ENCODE measurements around the gene SARDH. TPM values are rescaled to one million over a fixed set of nuclear protein-coding genes. Genes with fewer than 3 reads are reported as not detected.

The SARDH gene
- total RNA-seq, 5 donors from 2014 or later (not counting 1 experiment from before 2014, with no cell fraction given), result 8.8 to 34.4 (median 23.8) TPM

DNA sequence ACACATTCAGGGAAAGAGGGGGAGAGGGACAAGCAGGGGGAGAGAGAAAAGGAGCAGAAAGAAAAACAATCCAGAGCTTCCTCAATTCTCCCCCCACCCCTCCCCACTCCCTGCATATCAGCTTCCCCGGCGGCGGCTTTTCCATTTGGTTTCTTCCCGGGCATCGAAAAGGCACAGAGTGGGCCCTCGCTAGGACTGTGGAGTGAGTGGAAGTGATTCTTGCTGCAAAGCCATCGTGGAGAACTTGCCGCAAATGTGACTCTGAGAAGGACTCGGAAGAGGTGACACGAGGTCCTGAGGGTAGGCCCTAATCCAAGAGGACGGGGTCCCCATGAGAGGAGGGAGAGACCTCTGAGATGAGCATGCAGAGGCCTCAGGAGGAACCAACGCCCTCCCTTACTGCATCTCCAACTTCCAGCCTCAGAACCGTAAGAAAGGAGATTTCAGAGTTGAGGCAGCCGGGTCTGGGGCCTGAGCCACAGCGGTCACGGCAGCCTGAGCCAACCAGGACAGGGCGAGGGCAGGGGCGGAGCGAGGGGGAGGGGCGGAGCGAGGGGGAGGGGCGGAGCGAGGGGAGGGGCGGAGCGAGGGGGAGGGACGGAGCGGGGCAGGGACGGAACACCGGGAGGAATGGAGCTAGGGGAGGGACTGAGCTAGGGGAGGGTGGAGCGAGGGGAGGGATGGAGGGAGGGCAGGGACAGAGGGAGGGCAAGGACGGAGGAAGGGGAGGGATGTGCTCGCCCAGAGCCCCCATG is 21.2 kb upstream of the SARDH start:
- Mint-ChIP-seq H3K9me3 (peaks cover under 1 to 1% (median 1%) of the 10 kb centered on the region in 3 donors), H3K4me3 (no peak overlapping the region), H3K36me3 (no peaks in the 10 kb centered on the region), H3K27me3 (peaks cover 6 to 11% of the 10 kb centered on the region in 2 donors), H3K27ac (no peak overlapping the region), H3K4me1 (no peaks in the 10 kb centered on the region)
- WGBS (ENCODE audit: insufficient coverage), result 89% methylated on average over 13 of the region's 32 CpGs
- Histone ChIP-seq H3K4me3 (ENCODE audit: control insufficient read depth in 1 of 2, extremely low read depth in 1 of 2, low read length in 1 of 2) (no peak overlapping the region), H3K27me3 (replicated peaks in 1 of 2; ENCODE audit: control insufficient read depth in 2 of 2, extremely low read depth in 1 of 2, insufficient read depth in 2 of 2, low read length in 1 of 2) (peaks cover 0 to 17% of the 10 kb centered on the region in 2 experiments), H3K4me1 (ENCODE audit: control insufficient read depth in 1 of 2, extremely low read depth in 1 of 2, insufficient read depth in 2 of 2, low read length in 2 of 2) (no peaks in the 10 kb centered on the region), H3K27ac (ENCODE audit: low read length) (no peak overlapping the region), H3K36me3 (ENCODE audit: control insufficient read depth in 2 of 2, extremely low read depth in 1 of 2, insufficient read depth in 1 of 2, low read length in 1 of 2) (no peaks in the 10 kb centered on the region), H3K9me3 (no peaks in the 10 kb centered on the region)
- ATAC-seq (replicated peaks in 1 of 4) (no peak), DNase-seq (peak in 2 of 35 experiments; percentile 1 to 14)
- POLR2A ChIA-PET, result no interaction called here
- CTCF ChIA-PET, result no interaction called here

DNA sequence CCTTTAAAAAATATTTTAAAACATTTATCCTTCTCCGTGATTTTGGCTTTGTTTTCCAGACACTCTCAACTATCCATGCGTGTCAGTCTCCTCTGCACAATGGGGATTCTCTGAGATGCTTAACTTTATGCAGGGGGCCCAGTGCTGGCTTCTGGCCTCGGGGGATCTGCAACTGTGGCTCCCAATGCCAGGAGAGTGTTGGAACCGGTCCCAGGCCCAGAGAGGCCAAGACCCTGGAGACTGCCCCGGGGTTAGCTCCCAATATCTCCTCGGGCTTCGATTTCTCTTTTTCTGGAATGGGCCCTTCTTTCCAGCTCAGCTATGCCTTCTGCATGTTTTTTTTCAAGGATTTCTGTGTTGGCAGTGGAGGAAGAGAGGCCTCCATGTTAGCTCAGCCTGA is 20.1 kb upstream of the SARDH start:
- CTCF ChIA-PET, result no interaction called here
- H3K4me3 Mint-ChIP-seq, result no peak overlapping the region
- H3K9me3 ChIP-seq, result no peaks in the 10 kb centered on the region
- no peaks in the 10 kb centered on the region for H3K4me1 ChIP-seq (ENCODE audit: control insufficient read depth in 1 of 2, extremely low read depth in 1 of 2, insufficient read depth in 2 of 2, low read length in 2 of 2)
- H3K36me3 ChIP-seq (ENCODE audit: control insufficient read depth in 2 of 2, extremely low read depth in 1 of 2, insufficient read depth in 1 of 2, low read length in 1 of 2), result no peaks in the 10 kb centered on the region
- no peak overlapping the region for H3K4me3 ChIP-seq (ENCODE audit: control insufficient read depth in 1 of 2, extremely low read depth in 1 of 2, low read length in 1 of 2)
- WGBS (ENCODE audit: insufficient coverage), result 81% methylated on average over 5 of the region's 7 CpGs
- no peak for ATAC-seq (replicated peaks in 1 of 4)
- H3K27me3 Mint-ChIP-seq, result peaks cover 15 to 20% of the 10 kb centered on the region in 2 donors
- H3K9me3 Mint-ChIP-seq, result no peaks in the 10 kb centered on the region
- no peak overlapping the region for H3K27ac ChIP-seq (ENCODE audit: low read length)
- POLR2A ChIA-PET, result no interaction called here
- no peak for DNase-seq
- H3K36me3 Mint-ChIP-seq, result no peaks in the 10 kb centered on the region
- H3K27me3 ChIP-seq (replicated peaks in 1 of 2; ENCODE audit: control insufficient read depth in 2 of 2, extremely low read depth in 1 of 2, insufficient read depth in 2 of 2, low read length in 1 of 2), result peaks cover 0 to 20% of the 10 kb centered on the region in 2 experiments
- no peak overlapping the region for H3K27ac Mint-ChIP-seq
- H3K4me1 Mint-ChIP-seq, result no peaks in the 10 kb centered on the region

- ChIA-PET POLR2A (no interaction called here), CTCF (interaction anchor here in 1 of 2 donors (0.9 kb wide), 1 partner anchor 12 kb away, joined by 3 read pairs; no protein-coding TSS in a partner anchor)
- Histone ChIP-seq H3K27ac (ENCODE audit: low read length) (no peak overlapping the region), H3K4me3 (ENCODE audit: control insufficient read depth in 1 of 2, extremely low read depth in 1 of 2, low read length in 1 of 2) (no peak overlapping the region), H3K9me3 (no peaks in the 10 kb centered on the region), H3K4me1 (ENCODE audit: control insufficient read depth in 1 of 2, extremely low read depth in 1 of 2, insufficient read depth in 2 of 2, low read length in 2 of 2) (no peaks in the 10 kb centered on the region), H3K27me3 (replicated peaks in 1 of 2; ENCODE audit: control insufficient read depth in 2 of 2, extremely low read depth in 1 of 2, insufficient read depth in 2 of 2, low read length in 1 of 2) (peaks cover 0 to 31% of the 10 kb centered on the region in 2 experiments), H3K36me3 (ENCODE audit: control insufficient read depth in 2 of 2, extremely low read depth in 1 of 2, insufficient read depth in 1 of 2, low read length in 1 of 2) (no peaks in the 10 kb centered on the region)
- no peaks in the 10 kb centered on the region for H3K36me3 Mint-ChIP-seq
- no peak overlapping the region for H3K4me3 Mint-ChIP-seq
- H3K27ac Mint-ChIP-seq, result no peak overlapping the region
- H3K4me1 Mint-ChIP-seq, result peaks cover 0 to 10% (median 3%) of the 10 kb centered on the region in 3 donors
- DNase-seq (no peak), ATAC-seq (replicated peaks in 1 of 4) (no peak)
- H3K9me3 Mint-ChIP-seq, result no peaks in the 10 kb centered on the region
- H3K27me3 Mint-ChIP-seq, result peaks cover 39 to 44% of the 10 kb centered on the region in 2 donors
- WGBS (ENCODE audit: insufficient coverage), result 62% methylated on average over 4 of the region's 9 CpGs
These were observed 16.6 kb upstream of the SARDH start for GRCh38 chr9:133754688-133755227.

DNA sequence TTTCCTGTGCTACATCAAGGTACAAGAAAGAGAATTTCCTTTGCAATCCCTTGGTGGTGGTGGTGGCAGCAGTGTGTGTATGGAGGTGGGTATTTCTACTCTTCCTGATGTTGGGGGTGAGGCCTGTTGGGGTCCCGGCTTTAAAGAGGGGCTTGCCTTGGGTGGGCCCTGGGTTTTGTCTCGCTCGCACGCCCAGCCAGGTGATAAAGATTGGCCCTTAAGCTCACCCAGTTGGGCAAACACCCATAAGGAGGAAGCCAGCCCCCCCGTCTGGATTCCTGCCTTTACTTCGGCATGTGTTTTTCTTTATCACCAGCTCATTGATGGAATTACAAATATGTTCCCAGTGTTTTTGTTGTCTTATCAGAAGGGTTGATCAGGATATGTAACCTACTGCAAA is 16.0 kb upstream of the SARDH start:
- ChIA-PET CTCF (interaction anchor here in 1 of 2 donors (0.9 kb wide), 1 partner anchor 12 kb away, joined by 3 read pairs; no protein-coding TSS in a partner anchor), POLR2A (no interaction called here)
- Mint-ChIP-seq H3K4me1 (peaks cover 0 to 10% (median 3%) of the 10 kb centered on the region in 3 donors), H3K36me3 (no peaks in the 10 kb centered on the region), H3K9me3 (no peaks in the 10 kb centered on the region), H3K27ac (no peak overlapping the region), H3K27me3 (peaks cover 39 to 48% of the 10 kb centered on the region in 2 donors), H3K4me3 (no peak overlapping the region)
- WGBS (ENCODE audit: insufficient coverage), result 100% methylated on average over 3 of the region's 6 CpGs
- no peaks in the 10 kb centered on the region for H3K36me3 ChIP-seq (ENCODE audit: control insufficient read depth in 2 of 2, extremely low read depth in 1 of 2, insufficient read depth in 1 of 2, low read length in 1 of 2)
- H3K27me3 ChIP-seq (replicated peaks in 1 of 2; ENCODE audit: control insufficient read depth in 2 of 2, extremely low read depth in 1 of 2, insufficient read depth in 2 of 2, low read length in 1 of 2), result peaks cover 0 to 31% of the 10 kb centered on the region in 2 experiments
- DNase-seq (no peak), ATAC-seq (replicated peaks in 1 of 4) (no peak)
- no peak overlapping the region for H3K4me3 ChIP-seq (ENCODE audit: control insufficient read depth in 1 of 2, extremely low read depth in 1 of 2, low read length in 1 of 2)
- no peaks in the 10 kb centered on the region for H3K4me1 ChIP-seq (ENCODE audit: control insufficient read depth in 1 of 2, extremely low read depth in 1 of 2, insufficient read depth in 2 of 2, low read length in 2 of 2)
- no peaks in the 10 kb centered on the region for H3K9me3 ChIP-seq
- H3K27ac ChIP-seq (ENCODE audit: low read length), result no peak overlapping the region

- no peak for ATAC-seq (replicated peaks in 1 of 4)
- ChIA-PET POLR2A (no interaction called here), CTCF (no interaction called here)
- Histone ChIP-seq H3K36me3 (ENCODE audit: control insufficient read depth in 2 of 2, extremely low read depth in 1 of 2, insufficient read depth in 1 of 2, low read length in 1 of 2) (no peaks in the 10 kb centered on the region), H3K27me3 (replicated peaks in 1 of 2; ENCODE audit: control insufficient read depth in 2 of 2, extremely low read depth in 1 of 2, insufficient read depth in 2 of 2, low read length in 1 of 2) (peaks cover 0 to 31% of the 10 kb centered on the region in 2 experiments), H3K4me1 (ENCODE audit: control insufficient read depth in 1 of 2, extremely low read depth in 1 of 2, insufficient read depth in 2 of 2, low read length in 2 of 2) (no peaks in the 10 kb centered on the region), H3K4me3 (ENCODE audit: control insufficient read depth in 1 of 2, extremely low read depth in 1 of 2, low read length in 1 of 2) (no peak overlapping the region), H3K27ac (ENCODE audit: low read length) (no peak overlapping the region), H3K9me3 (no peaks in the 10 kb centered on the region)
- DNase-seq, result no peak
- WGBS (ENCODE audit: insufficient coverage), result 77% methylated on average over 3 of the region's 9 CpGs
- H3K27ac Mint-ChIP-seq, result no peak overlapping the region
- no peaks in the 10 kb centered on the region for H3K9me3 Mint-ChIP-seq
- H3K4me3 Mint-ChIP-seq, result no peak overlapping the region
- H3K27me3 Mint-ChIP-seq, result peaks cover 44 to 58% of the 10 kb centered on the region in 2 donors
- H3K4me1 Mint-ChIP-seq, result peaks cover 0 to 10% (median 3%) of the 10 kb centered on the region in 3 donors
- no peaks in the 10 kb centered on the region for H3K36me3 Mint-ChIP-seq
These were observed 14.7 kb upstream of the SARDH start for GRCh38 chr9:133752739-133753446.

GRCh38 chr9:133750982-133751649 is 13.0 kb upstream of the SARDH start:
- 70% methylated on average over 9 of the region's 9 CpGs for WGBS (ENCODE audit: insufficient coverage)
- ATAC-seq (replicated peaks in 1 of 4) (no peak), DNase-seq (no peak)
- POLR2A ChIA-PET, result no interaction called here
- H3K27me3 Mint-ChIP-seq, result peaks cover 53 to 68% of the 10 kb centered on the region in 2 donors
- no peak overlapping the region for H3K27ac ChIP-seq (ENCODE audit: low read length)
- H3K27ac Mint-ChIP-seq, result no peak overlapping the region
- no peaks in the 10 kb centered on the region for H3K36me3 ChIP-seq (ENCODE audit: control insufficient read depth in 2 of 2, extremely low read depth in 1 of 2, insufficient read depth in 1 of 2, low read length in 1 of 2)
- no peak overlapping the region for H3K4me3 ChIP-seq (ENCODE audit: control insufficient read depth in 1 of 2, extremely low read depth in 1 of 2, low read length in 1 of 2)
- H3K4me1 Mint-ChIP-seq, result peaks cover 0 to 10% (median 3%) of the 10 kb centered on the region in 3 donors
- H3K27me3 ChIP-seq (replicated peaks in 1 of 2; ENCODE audit: control insufficient read depth in 2 of 2, extremely low read depth in 1 of 2, insufficient read depth in 2 of 2, low read length in 1 of 2), result peaks cover 0 to 31% of the 10 kb centered on the region in 2 experiments
- no peaks in the 10 kb centered on the region for H3K4me1 ChIP-seq (ENCODE audit: control insufficient read depth in 1 of 2, extremely low read depth in 1 of 2, insufficient read depth in 2 of 2, low read length in 2 of 2)
- H3K4me3 Mint-ChIP-seq, result no peak overlapping the region
- no peaks in the 10 kb centered on the region for H3K9me3 Mint-ChIP-seq
- H3K9me3 ChIP-seq, result no peaks in the 10 kb centered on the region
- no peaks in the 10 kb centered on the region for H3K36me3 Mint-ChIP-seq
- CTCF ChIA-PET, result no interaction called here
